ENCODE measurements around the gene ELP4. TPM values are rescaled to one million over a fixed set of nuclear protein-coding genes. Genes with fewer than 3 reads are reported as not detected.
"Not testable (repeated sequence)": the region's sequence is repeated elsewhere in the genome, so short reads cannot be mapped to it uniquely, and the experiment has no call there.

Gene ELP4
- total RNA-seq, 1 experiment from 2014 or later, result 21.4 TPM

DNA sequence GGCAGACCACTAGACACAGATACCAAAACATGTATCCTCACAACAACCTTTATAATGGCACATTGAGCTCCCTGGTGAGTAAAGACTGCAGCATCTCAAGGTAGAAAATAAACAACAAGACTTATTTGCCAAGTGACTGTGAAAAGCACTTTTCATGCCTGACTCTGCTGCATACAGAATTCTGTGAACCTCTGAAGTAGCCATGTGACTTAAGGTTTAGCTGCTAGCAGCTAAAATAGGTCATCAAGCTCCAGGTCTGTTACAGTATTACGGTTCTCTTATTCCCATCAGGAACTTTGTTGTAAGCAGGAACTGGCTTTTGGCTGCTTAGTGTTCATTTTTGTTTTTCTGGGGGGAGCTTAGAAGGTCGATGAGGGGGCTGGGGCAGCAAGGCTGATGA is 162.1 kb downstream of the ELP4 start:
- intact Hi-C loops (cut with micrococcal nuclease), result no loop called here
- RAD21 ChIA-PET (ENCODE audit: low non-redundant PET in 1 of 2, low total read pairs in 2 of 2, uncharacterized antibody in 2 of 2, unreplicated experiment in 2 of 2), result no interaction called here

DNA sequence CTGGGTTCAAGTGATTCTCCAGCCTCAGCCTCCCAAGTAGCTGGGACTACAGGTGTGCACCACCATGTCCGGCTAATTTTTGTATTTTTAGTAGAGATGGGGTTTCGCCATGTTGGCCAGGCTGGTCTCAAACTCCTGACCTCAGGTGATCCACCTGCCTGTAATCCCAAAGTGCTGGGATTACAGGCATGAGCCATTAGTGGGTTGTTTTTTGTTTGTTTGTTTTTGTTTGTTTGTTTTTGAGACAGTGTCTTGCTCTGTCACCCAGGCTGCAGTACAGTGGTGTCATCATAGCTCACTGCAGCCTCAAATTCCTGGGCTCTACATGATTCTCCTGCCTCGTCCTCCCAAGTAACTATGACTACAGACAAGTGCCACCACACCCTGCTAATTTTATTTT is 163.5 kb downstream of the ELP4 start:
- H3K4me2 ChIP-seq (ENCODE audit: low read length); H3K4me3 ChIP-seq (replicated peaks in 1 of 2; ENCODE audit: low read depth in 1 of 2, low read length in 2 of 2); POLR2A ChIA-PET; H3K9me3 ChIP-seq (ENCODE audit: control insufficient read depth in 1 of 2, insufficient read depth in 1 of 2, low read depth in 1 of 2, low read length in 2 of 2); BruUV-seq (replicated peaks); ATAC-seq; H3K27me3 ChIP-seq (ENCODE audit: insufficient read depth, low read length); H3K27ac ChIP-seq (ENCODE audit: low read depth, low read length); intact Hi-C loops (cut with micrococcal nuclease); H3K4me1 ChIP-seq (ENCODE audit: control insufficient read depth in 1 of 2, insufficient read depth in 2 of 2, low read length in 2 of 2); DNase-seq (ENCODE audit: low read depth, low spot score); H3K9me2 ChIP-seq (ENCODE audit: insufficient read depth); CTCF ChIA-PET; H2AFZ ChIP-seq (ENCODE audit: low read depth, low read length, poor library complexity, severe bottlenecking); H3K79me2 ChIP-seq (ENCODE audit: insufficient read depth, low read length); H4K20me1 ChIP-seq (ENCODE audit: insufficient read depth); H3K36me3 ChIP-seq (ENCODE audit: control insufficient read depth in 1 of 2, insufficient read depth in 2 of 2, low read length in 2 of 2); RAD21 ChIA-PET (ENCODE audit: low non-redundant PET in 1 of 2, low total read pairs in 2 of 2, uncharacterized antibody in 2 of 2, unreplicated experiment in 2 of 2); H3K9ac ChIP-seq (ENCODE audit: low read length): not testable (repeated sequence)

More for the DNA sequence above, 162.1 kb downstream of the ELP4 start:
- TF ChIP-seq, protein P1, sequence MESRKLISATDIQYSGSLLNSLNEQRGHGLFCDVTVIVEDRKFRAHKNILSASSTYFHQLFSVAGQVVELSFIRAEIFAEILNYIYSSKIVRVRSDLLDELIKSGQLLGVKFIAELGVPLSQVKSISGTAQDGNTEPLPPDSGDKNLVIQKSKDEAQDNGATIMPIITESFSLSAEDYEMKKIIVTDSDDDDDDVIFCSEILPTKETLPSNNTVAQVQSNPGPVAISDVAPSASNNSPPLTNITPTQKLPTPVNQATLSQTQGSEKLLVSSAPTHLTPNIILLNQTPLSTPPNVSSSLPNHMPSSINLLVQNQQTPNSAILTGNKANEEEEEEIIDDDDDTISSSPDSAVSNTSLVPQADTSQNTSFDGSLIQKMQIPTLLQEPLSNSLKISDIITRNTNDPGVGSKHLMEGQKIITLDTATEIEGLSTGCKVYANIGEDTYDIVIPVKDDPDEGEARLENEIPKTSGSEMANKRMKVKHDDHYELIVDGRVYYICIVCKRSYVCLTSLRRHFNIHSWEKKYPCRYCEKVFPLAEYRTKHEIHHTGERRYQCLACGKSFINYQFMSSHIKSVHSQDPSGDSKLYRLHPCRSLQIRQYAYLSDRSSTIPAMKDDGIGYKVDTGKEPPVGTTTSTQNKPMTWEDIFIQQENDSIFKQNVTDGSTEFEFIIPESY (IDR thresholded peaks at IDR 0.05; ENCODE audit: extremely low read depth, insufficient replicate concordance, low read length), result no peak
- TF ChIP-seq YY1 (IDR thresholded peaks at IDR 0.05; ENCODE audit: extremely low read depth, insufficient replicate concordance, low read depth, low read length) (no peak), ZFX (IDR thresholded peaks at IDR 0.05) (no peak), TCF7L2 (IDR thresholded peaks at IDR 0.05; ENCODE audit: borderline replicate concordance, extremely low read depth, insufficient read depth, insufficient read length) (no peak), ZNF274 (IDR thresholded peaks at IDR 0.05; ENCODE audit: low read depth, low read length) (no peak)
- TF ChIP-seq, protein P2, sequence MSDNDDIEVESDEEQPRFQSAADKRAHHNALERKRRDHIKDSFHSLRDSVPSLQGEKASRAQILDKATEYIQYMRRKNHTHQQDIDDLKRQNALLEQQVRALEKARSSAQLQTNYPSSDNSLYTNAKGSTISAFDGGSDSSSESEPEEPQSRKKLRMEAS (IDR thresholded peaks at IDR 0.05), result no peak
- no peaks in the 10 kb centered on the region for H3K27me3 ChIP-seq (ENCODE audit: insufficient read depth, low read length)
- no peak overlapping the region for H3K4me3 ChIP-seq (replicated peaks in 1 of 2; ENCODE audit: low read depth in 1 of 2, low read length in 2 of 2)
- H3K79me2 ChIP-seq (ENCODE audit: insufficient read depth, low read length), result no peaks in the 10 kb centered on the region
- ATAC-seq (no peak), DNase-seq (ENCODE audit: low read depth, low spot score) (no peak)
- H3K4me1 ChIP-seq (ENCODE audit: control insufficient read depth in 1 of 2, insufficient read depth in 2 of 2, low read length in 2 of 2), result no peaks in the 10 kb centered on the region
- BruUV-seq (replicated peaks), result no TSS peak
- H2AFZ ChIP-seq (ENCODE audit: low read depth, low read length, poor library complexity, severe bottlenecking), result no peak overlapping the region
- ChIA-PET CTCF (no interaction called here), POLR2A (no interaction called here)
- no peaks in the 10 kb centered on the region for H3K9me3 ChIP-seq (ENCODE audit: control insufficient read depth in 1 of 2, insufficient read depth in 1 of 2, low read depth in 1 of 2, low read length in 2 of 2)
- H3K27ac ChIP-seq (ENCODE audit: low read depth, low read length), result no peak overlapping the region
- H3K36me3 ChIP-seq (ENCODE audit: control insufficient read depth in 1 of 2, insufficient read depth in 2 of 2, low read length in 2 of 2), result no peaks in the 10 kb centered on the region
- H4K20me1 ChIP-seq (ENCODE audit: insufficient read depth), result no peaks in the 10 kb centered on the region
- no peaks in the 10 kb centered on the region for H3K9me2 ChIP-seq (ENCODE audit: insufficient read depth)
- no peak overlapping the region for H3K9ac ChIP-seq (ENCODE audit: low read length)
- H3K4me2 ChIP-seq (ENCODE audit: low read length), result no peak overlapping the region

All from HCT116 (cell line).